ENCODE data around the gene MT1F. TPM values are rescaled to one million over a fixed set of nuclear protein-coding genes. Genes with fewer than 3 reads are reported as not detected.
"Not testable (repeated sequence)": the region's sequence is repeated elsewhere in the genome, so short reads cannot be mapped to it uniquely, and the experiment has no call there.

The MT1F gene
- polyA plus RNA-seq, 1 donor: 1.6 TPM

- DNase-seq (ENCODE audit: low read depth): no peak
These were observed 12.4 kb upstream of the MT1F start for GRCh38 chr16:56645311-56645710.

- DNase-seq (ENCODE audit: low read depth): no peak
These were observed 11.9 kb upstream of the MT1F start for GRCh38 chr16:56645838-56646237.

- no peak for DNase-seq (ENCODE audit: low read depth)
These were observed 9.9 kb upstream of the MT1F start for GRCh38 chr16:56647641-56648431.

- DNase-seq (ENCODE audit: low read depth): no peak
These were observed 8.5 kb upstream of the MT1F start for GRCh38 chr16:56649271-56649670.

DNA sequence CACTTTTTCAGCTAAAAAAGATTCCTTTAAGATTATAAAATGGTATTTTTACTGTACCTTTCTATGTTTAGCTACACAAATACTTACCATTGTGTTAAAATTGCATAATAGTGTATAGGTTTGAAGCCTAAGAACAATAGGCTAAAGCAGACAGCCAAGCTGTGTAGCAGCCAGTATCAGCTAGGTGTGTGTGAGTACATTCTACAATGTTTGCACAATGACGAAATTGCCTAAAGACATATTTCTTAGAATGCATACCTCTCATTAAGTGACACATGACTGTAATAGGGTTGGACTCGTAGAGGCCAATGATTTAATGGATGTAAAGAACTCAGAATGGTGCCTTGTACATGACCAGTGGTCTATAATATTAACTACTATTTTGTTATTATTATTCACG, 7.9 kb upstream of the MT1F start:
- DNase-seq (ENCODE audit: low read depth): no peak

- no peak for DNase-seq (ENCODE audit: low read depth)
These were observed 6.2 kb upstream of the MT1F start, which contains the start of gene MT1B for GRCh38 chr16:56651586-56651985. Gene MT1B (plus strand): TSS chr16:56651886. CDS start chr16:56651954, 68 bp downstream.

DNA sequence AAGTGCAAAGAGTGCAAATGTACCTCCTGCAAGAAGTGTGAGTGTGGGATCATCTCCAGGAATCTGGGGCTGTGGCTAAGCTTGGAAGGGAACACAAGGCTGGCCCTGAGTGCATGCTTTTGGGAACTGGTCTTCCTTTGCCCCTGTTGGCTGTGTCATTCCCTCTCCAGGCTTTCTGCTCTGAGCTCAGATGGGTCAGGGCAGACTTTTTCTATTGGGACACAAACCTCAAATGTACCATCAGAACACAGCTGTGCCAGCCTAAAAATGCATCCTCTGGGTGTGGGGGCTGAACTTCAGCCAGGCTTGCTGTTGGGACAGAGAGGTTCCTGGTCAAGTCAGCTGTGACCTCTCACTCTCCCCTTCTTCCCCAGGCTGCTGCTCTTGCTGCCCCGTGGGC, 5.2 kb upstream of the MT1F start:
- DNase-seq (ENCODE audit: low read depth): no peak

DNA sequence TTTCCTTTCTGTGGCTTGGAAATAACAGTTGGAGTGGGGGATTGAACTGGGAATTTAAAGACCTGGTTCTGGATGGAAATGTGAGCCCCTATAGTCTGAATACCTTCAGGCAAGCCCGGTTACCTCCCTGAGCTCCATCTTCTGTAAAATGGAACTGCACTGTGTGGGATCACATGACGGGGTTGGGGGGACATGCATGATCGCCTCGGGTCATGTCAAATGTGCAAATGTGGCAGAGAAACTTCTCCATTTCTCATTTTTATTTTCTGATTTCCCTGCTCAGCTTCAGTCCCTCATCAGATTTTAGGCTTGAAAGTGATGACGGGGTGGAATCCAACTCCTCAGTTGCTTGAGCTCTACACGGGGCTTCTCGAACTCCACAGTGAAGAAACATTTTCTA, 4.5 kb upstream of the MT1F start:
- no peak for DNase-seq (ENCODE audit: low read depth)

DNA sequence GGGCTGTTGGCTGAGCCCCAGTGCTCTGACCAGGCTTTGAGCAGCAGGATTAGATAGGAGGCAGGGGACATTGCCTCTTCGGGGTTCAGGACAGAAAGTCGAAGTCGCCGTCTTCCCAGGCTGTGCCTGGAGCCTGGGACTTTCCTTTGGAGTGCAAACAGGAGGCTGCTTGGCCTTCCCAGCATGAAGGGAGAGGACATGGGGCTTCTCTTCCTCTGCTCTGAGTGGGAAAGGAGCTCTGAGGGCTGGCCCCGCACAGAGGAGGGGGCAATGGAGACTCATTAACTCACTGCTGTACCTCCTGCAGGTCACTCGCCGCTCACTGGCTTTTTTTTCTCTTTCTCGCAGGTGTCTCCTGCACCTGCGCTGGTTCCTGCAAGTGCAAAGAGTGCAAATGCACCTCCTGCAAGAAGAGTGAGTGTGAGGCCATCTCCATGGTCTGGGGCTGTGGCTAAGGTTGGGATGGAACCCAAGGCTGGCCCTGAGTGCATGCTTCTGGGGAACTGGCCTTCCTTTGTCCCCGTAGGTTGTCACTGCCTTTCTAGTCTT, 642 bp downstream of the MT1F start:
- DNase-seq (ENCODE audit: low read depth): no peak

- DNase-seq (ENCODE audit: low read depth): no peak
These were observed 4.9 kb downstream of the MT1F start for GRCh38 chr16:56662357-56663354.

- no peak for DNase-seq (ENCODE audit: low read depth)
These were observed 6.7 kb downstream of the MT1F start for GRCh38 chr16:56664506-56664905.

DNA sequence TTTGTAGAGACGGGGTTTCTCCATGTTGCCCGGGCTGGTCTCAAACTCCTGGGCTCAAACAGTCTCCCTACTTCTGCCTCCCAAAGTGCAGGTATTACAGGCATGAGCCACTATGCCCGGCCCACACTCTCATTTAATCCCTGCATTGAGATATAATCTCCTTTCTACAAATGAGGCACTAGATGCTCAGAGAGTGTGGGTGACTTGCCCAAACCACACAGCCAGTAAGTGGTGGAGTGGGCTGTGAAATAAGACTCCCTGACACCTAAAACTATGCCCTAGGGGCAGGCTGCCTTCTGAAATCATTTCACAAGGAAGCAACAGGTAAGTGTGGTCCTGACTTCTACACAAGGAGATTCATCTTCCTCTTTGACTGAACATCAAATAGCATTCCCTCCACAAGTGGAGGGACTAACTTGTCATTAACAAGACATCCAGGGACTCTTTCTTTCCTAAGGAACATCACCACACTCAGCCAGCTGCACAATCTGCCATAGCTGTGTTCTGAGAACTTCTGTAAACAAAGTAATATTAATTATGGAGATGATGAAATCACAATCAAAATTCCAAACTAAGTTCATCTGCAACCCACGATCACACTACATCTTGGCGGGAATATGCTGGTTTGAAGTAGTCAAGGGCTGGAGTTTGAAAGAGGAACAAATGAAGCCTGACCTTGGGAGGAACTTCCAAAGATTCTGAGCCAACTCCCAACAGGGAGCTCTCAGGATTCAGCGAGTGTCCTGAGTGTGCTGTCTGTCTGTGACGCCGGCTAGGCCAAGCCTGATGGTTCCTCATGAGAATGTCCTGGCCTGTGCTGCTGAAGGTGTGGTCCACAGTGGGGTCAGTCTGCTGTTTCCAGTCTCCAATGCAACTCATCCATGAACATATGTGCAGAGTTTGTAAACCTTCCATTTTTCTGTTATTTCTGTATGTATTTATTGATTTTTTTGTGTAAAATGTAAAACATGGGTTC, 7.8 kb downstream of the MT1F start:
- not testable (repeated sequence) for DNase-seq (ENCODE audit: low read depth)

GRCh38 chr16:56667581-56668571, 10.1 kb downstream of the MT1F start, which contains the start of gene MT1G:
Gene MT1G (minus strand): TSS chr16:56668065. CDS start chr16:56667993, 72 bp downstream.
- DNase-seq (ENCODE audit: low read depth): no peak

DNA sequence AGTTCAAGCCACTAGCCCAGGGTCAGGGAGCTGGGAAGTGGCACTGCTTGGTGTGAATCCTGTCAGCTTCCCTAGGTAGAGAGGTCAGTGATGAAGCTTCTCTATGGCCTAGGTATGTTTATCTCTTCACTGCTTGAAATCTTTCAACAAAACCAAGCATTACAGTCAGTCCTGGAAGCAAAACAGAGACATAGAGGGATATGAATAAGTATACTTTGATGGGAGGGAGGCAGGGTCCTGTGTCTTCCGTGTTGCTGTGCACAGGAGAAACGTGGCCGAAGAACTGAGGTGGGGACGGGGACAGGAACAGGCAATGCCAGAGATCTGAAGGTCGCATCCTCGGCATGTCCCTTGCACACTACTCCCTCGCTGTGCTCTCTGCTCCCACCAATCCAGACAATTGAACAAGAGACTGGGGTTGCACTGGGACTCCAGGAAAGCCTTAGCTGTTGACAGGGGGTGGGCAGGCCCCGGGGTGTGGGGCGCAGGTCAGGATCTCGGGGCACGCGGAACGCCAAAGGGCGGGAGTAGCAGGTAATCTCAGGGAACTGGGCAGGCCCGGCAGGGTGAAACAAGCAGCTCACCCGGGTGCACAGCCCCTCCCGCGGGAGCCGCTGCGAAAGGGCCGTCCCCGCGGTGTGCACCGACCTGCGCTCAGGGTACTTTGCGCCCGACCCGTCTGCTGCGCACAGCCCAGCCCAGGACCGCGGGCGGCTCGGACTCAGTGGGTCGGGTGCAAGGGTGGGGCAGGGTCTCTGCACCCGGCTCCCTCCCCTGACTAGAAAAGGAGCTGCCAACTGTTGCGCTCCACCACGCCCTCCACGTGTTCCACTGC, 11.5 kb downstream of the MT1F start, which contains the start of gene MT1H:
Gene MT1H, plus strand, starts transcription at position 810 of the 835 bp plus-strand sequence. CDS start 71 bp downstream, outside the sequence.
- DNase-seq (ENCODE audit: low read depth): no peak

DNA sequence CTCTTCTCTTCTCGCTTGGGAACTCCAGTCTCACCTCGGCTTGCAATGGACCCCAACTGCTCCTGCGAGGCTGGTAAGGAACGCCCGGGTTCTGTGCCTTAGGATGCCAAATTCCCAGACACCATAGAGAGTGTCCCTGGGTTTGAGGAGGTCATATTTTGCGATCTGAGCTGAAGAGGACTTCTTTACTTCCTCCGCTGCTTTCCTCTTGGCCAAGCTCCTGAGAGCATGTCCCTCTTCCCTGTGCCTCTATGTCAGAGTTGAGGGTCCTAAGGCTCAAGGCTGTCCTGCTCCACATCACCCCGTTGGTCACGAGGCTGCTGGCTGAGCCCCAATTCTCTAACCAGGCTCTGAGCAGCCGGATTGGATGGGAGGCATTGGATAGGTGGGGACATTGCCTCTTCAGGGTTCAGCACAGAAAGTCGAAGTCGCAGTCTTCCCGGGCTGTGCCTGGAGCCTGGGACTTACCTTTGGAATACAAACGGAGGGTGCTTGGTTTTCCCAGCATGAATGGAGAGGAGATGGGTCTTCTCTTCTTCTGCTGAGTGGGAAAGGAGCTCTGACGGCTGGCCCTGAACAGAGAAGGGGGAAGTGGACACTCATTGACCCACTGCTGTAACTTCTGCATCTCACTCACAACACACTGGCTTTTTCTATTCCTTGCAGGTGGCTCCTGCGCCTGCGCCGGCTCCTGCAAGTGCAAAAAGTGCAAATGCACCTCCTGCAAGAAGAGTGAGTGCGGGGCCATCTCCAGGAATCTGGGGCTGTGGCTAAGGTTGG, 12.3 kb downstream of the MT1F start:
- DNase-seq (ENCODE audit: low read depth): no peak

GRCh38 chr16:56670620-56670934, 12.8 kb downstream of the MT1F start:
- no peak for DNase-seq (ENCODE audit: low read depth)

DNA sequence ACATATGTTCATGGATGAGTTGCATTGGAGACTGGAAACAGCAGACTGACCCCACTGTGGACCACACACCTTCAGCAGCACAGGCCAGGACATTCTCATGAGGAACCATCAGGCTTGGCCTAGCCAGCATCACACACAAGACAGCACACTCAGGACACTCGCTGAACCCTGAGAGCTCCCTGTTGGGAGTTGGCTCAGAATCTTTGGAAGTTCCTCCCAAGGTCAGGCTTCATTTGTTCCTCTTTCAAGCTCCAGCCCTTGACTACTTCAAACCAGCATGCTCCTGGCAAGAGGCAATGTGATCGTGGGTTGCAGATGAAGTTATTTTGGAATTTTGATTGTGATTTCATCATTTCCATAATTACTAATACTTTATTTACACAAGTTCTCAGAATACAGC, 13.9 kb downstream of the MT1F start:
- not testable (repeated sequence) for DNase-seq (ENCODE audit: low read depth)

- DNase-seq (ENCODE audit: low read depth): not testable (repeated sequence)
These were observed 14.4 kb downstream of the MT1F start for GRCh38 chr16:56672171-56672570.

Data from forelimb muscle (tissue), 1 donor.